ENCODE results near the gene EXT2. TPM values are rescaled to one million over a fixed set of nuclear protein-coding genes. Genes with fewer than 3 reads are reported as not detected.

EXT2 gene
- total RNA-seq, 4 donors from 2014 or later: 20.4 to 24.8 (median 23.1) TPM

GRCh38 chr11:44243086-44243485 is 147.6 kb downstream of the EXT2 start:
- Histone ChIP-seq H3K27me3 (no peaks in the 10 kb centered on the region), H3K9me3 (no peaks in the 10 kb centered on the region), H3K27ac (peak overlapping the region in 1 of 4 donors; percentile 14), H3K4me1 (peaks cover 60 to 61% of the 10 kb centered on the region in 2 donors), H3K36me3 (no peaks in the 10 kb centered on the region), H3K4me3 (no peak overlapping the region)
- TF ChIP-seq POLR2A (IDR thresholded peaks at IDR 0.05) (no peak), CTCF (IDR thresholded peaks at IDR 0.05 in 4 of 5, conservative IDR thresholded peaks at IDR 0.05 in 1 of 5) (no peak)
- in situ Hi-C loops (cut with MboI; ENCODE audit: low sequenced_read_pairs in 4 of 4): no loop called here
- no peak for ATAC-seq
- intact Hi-C loops (cut with DNase I; ENCODE audit: low total_unique reads): loop anchor here (2.0 to 5.0 kb wide), 2 partner anchors 40 to 131 kb away; no protein-coding TSS in a partner anchor
- DNase-seq: no peak

GRCh38 chr11:44243595-44244343 is 148.3 kb downstream of the EXT2 start:
- H3K9me3 ChIP-seq: no peaks in the 10 kb centered on the region
- no peaks in the 10 kb centered on the region for H3K27me3 ChIP-seq
- TF ChIP-seq CTCF (IDR thresholded peaks at IDR 0.05 in 4 of 5, conservative IDR thresholded peaks at IDR 0.05 in 1 of 5): no peak
- no peak for TF ChIP-seq POLR2A (IDR thresholded peaks at IDR 0.05)
- H3K4me1 ChIP-seq: peaks cover 65 to 67% of the 10 kb centered on the region in 2 donors
- H3K27ac ChIP-seq: no peak overlapping the region
- no peak for DNase-seq
- intact Hi-C loops (cut with DNase I; ENCODE audit: low total_unique reads) (loop anchor here (2.0 to 5.0 kb wide), 2 partner anchors 41 to 131 kb away; no protein-coding TSS in a partner anchor), in situ Hi-C loops (cut with MboI; ENCODE audit: low sequenced_read_pairs in 4 of 4) (no loop called here)
- H3K4me3 ChIP-seq: no peak overlapping the region
- ATAC-seq: no peak
- no peaks in the 10 kb centered on the region for H3K36me3 ChIP-seq

GRCh38 chr11:44244639-44245310 is 149.3 kb downstream of the EXT2 start:
- in situ Hi-C loops (cut with MboI; ENCODE audit: low sequenced_read_pairs in 4 of 4) (no loop called here), intact Hi-C loops (cut with DNase I; ENCODE audit: low total_unique reads) (loop anchor here (5.0 kb wide), 1 partner anchor 132 kb away; no protein-coding TSS in a partner anchor)
- Histone ChIP-seq H3K36me3 (no peaks in the 10 kb centered on the region), H3K4me1 (peaks cover 65 to 67% of the 10 kb centered on the region in 2 donors), H3K4me3 (no peak overlapping the region), H3K27ac (no peak overlapping the region), H3K9me3 (no peaks in the 10 kb centered on the region), H3K27me3 (no peaks in the 10 kb centered on the region)
- ATAC-seq: no peak
- TF ChIP-seq POLR2A (IDR thresholded peaks at IDR 0.05) (no peak), CTCF (IDR thresholded peaks at IDR 0.05 in 4 of 5, conservative IDR thresholded peaks at IDR 0.05 in 1 of 5) (no peak)
- no peak for DNase-seq

- peaks cover 53 to 54% of the 10 kb centered on the region in 2 donors for H3K4me1 ChIP-seq
- no peaks in the 10 kb centered on the region for H3K9me3 ChIP-seq
- no peaks in the 10 kb centered on the region for H3K27me3 ChIP-seq
- no peaks in the 10 kb centered on the region for H3K36me3 ChIP-seq
- H3K4me3 ChIP-seq: no peak overlapping the region
- TF ChIP-seq POLR2A (IDR thresholded peaks at IDR 0.05) (no peak), CTCF (IDR thresholded peaks at IDR 0.05 in 4 of 5, conservative IDR thresholded peaks at IDR 0.05 in 1 of 5) (no peak)
- in situ Hi-C loops (cut with MboI; ENCODE audit: low sequenced_read_pairs in 4 of 4) (no loop called here), intact Hi-C loops (cut with DNase I; ENCODE audit: low total_unique reads) (no loop called here)
- ATAC-seq: no peak
- no peak for DNase-seq
- H3K27ac ChIP-seq: no peak overlapping the region
Measured at GRCh38 chr11:44246726-44247125, 151.2 kb downstream of the EXT2 start.
